Measurements from ENCODE around the gene SETD6.

DNA sequence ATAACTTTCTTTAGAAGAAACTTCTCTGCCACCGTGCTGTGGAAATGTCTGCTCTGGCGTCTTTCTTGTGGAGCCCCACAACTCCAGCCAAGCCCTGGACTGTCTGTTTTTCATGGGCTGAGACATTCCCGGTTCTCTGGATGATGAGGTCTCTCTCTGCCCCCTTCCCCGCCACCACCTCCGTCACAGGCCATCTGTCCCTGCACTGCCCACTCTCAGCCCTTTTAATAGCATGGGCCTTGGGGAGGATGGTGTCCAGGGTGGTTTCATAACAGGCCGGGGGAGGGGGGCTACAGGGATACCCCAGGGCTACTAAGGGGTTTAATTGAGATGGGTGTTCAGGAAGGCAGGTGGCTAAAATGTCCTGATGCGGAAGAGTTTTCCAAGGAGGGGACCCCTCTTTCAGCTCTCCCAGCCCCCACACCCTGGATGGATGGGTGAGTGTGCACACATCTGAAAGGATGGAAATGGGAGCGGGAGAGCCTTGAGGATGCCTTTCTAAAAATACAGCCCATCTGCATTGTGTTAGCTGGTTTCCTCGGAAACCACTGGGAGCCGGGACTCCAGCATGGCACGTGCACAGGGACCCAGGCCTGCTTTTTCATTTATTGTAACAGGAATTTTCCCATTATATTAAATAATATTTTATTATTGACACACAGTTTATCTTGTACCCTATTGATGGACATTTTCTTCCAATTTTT lies 30.0 kb upstream of the SETD6 start:
- TF ChIP-seq, protein P1, sequence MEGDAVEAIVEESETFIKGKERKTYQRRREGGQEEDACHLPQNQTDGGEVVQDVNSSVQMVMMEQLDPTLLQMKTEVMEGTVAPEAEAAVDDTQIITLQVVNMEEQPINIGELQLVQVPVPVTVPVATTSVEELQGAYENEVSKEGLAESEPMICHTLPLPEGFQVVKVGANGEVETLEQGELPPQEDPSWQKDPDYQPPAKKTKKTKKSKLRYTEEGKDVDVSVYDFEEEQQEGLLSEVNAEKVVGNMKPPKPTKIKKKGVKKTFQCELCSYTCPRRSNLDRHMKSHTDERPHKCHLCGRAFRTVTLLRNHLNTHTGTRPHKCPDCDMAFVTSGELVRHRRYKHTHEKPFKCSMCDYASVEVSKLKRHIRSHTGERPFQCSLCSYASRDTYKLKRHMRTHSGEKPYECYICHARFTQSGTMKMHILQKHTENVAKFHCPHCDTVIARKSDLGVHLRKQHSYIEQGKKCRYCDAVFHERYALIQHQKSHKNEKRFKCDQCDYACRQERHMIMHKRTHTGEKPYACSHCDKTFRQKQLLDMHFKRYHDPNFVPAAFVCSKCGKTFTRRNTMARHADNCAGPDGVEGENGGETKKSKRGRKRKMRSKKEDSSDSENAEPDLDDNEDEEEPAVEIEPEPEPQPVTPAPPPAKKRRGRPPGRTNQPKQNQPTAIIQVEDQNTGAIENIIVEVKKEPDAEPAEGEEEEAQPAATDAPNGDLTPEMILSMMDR (IDR thresholded peaks at IDR 0.05): no peak
- TF ChIP-seq EZH2 (IDR thresholded peaks at IDR 0.05): no peak
